ENCODE data around the gene HSPBP1. TPM values are rescaled to one million over a fixed set of nuclear protein-coding genes. Genes with fewer than 3 reads are reported as not detected.

Gene HSPBP1
- total and polyA plus RNA-seq, 2 of the 13 experiments (the other 11 are each of a cell fraction or from before 2014, with no cell fraction given), result 22.3 to 33.7 TPM

DNA sequence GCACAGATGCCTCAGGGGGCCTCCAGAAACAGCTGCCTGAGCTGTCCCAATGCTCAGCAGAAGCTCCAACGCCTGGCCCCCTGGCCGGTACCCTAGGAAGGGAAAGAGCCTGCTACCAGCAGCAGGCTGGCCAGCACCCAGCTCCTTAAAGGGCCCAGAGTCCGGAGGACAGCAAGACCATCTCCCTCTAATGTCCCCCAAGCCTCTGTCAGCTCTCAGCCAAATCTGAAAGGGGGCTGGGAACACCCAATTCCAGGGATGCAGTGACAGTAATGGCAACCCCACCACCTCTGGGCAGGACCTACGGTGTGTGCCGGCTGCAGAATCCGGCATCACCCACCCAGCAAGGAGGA lies 25.3 kb downstream of the HSPBP1 start (continued):
- TF ChIP-seq SKIL (CRISPR knock-in tag; IDR thresholded peaks at IDR 0.05; ENCODE audit: borderline replicate concordance), result no peak

DNA sequence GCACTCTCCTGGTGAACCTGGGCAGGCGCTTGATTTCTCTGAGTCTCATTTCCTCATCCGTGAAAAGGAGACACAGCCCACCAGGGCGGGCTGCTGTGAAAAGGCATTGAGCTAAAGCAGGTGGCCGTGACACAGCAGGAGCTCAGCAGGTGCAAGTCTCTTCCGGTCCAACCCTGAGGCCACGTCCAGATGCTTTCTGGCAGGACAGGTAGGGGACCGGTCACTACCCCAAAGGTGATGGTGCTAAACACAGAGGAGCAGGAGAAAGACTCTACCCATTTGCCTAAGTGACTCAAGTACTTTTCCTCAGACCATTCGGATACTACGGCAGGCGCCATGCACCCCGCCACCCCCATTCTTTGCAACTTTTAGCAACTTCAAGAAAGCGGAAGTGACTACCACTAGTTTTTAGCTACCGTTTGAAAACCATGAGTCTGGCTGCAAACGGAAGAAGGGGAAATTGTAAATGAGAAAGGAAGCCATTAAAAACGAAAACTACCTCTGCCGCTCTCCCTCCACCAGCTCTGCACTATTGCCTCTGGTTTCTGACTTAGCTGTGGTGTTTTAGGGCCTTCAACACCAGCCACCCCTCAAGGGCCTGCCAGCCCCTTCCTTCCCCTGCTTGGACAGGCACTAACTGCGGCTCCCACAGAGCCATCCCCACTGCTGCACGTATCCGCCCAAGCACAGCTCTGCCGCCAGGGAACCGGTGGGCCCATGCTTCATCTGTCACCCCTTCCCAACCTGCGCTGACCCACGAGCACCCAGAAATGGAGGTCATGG lies 25.9 kb downstream of the HSPBP1 start:
- ChIA-PET POLR2A (interaction anchor here (1.4 to 1.8 kb wide), 2 partner anchors 26 to 47 kb away, joined by 3 to 6 read pairs; partner anchors contain the start of gene HSPBP1), CTCF (ENCODE audit: low intra/inter-chr PET ratio, low total read pairs) (no interaction called here)
- peaks cover 11 to 36% of the 10 kb centered on the region in 2 experiments; a peak in 4 of 5 replicates for H3K36me3 ChIP-seq (replicated peaks in 1 of 2; ENCODE audit: control insufficient read depth in 1 of 2, insufficient read depth in 2 of 2, low read length in 2 of 2)
- H3K27me3 ChIP-seq (ENCODE audit: control insufficient read depth in 1 of 2, insufficient read depth in 2 of 2, low read length in 2 of 2), result no peaks in the 10 kb centered on the region; a peak in 1 of 5 replicates
- no peak for ATAC-seq
- intact Hi-C loops (cut with micrococcal nuclease; ENCODE audit: unreplicated experiment) (no loop called here), in situ Hi-C loops (cut with HindIII; ENCODE audit: extremely low pct_ligation_motif_present, low pct_unique_long_range_greater_than_20kb) (no loop called here)
- H3K9ac ChIP-seq (ENCODE audit: insufficient read depth, low read depth, low read length), result no peak overlapping the region
- peaks cover 89% of the 10 kb centered on the region for H3K79me2 ChIP-seq (ENCODE audit: insufficient read depth, low read length)
- TF ChIP-seq ZC3H13 (CRISPR knock-in tag; IDR thresholded peaks at IDR 0.05), result no peak
- TF ChIP-seq GLI4 (CRISPR knock-in tag; IDR thresholded peaks at IDR 0.05; ENCODE audit: borderline replicate concordance), result no peak
- TF ChIP-seq ZNF354B (CRISPR knock-in tag; IDR thresholded peaks at IDR 0.05), result no peak
- TF ChIP-seq NFYC (CRISPR knock-in tag; IDR thresholded peaks at IDR 0.05), result no peak
- TF ChIP-seq ZNF235 (CRISPR knock-in tag; IDR thresholded peaks at IDR 0.05; ENCODE audit: borderline replicate concordance), result no peak
- no peak for TF ChIP-seq NCOA5 (CRISPR knock-in tag; IDR thresholded peaks at IDR 0.05)
- TF ChIP-seq ZNF570 (CRISPR knock-in tag; IDR thresholded peaks at IDR 0.05; ENCODE audit: borderline replicate concordance), result no peak
- no peak for TF ChIP-seq KLF12 (CRISPR knock-in tag; IDR thresholded peaks at IDR 0.05; ENCODE audit: borderline replicate concordance)
- FAIRE-seq, result no peak
- H3K9me3 ChIP-seq (ENCODE audit: low read length), result no peaks in the 10 kb centered on the region
- H3K4me2 ChIP-seq (ENCODE audit: low read depth, low read length), result no peak overlapping the region
- no peak for DNase-seq (ENCODE audit: low spot score)
- H3K27ac ChIP-seq (ENCODE audit: extremely low read length, insufficient read depth, low read length), result no peak overlapping the region
- H3K4me3 ChIP-seq (replicated peaks in 1 of 3; ENCODE audit: insufficient read depth in 1 of 3, low read depth in 2 of 3, low read length in 3 of 3), result no peak overlapping the region
- peaks cover 61% of the 10 kb centered on the region for H4K20me1 ChIP-seq (ENCODE audit: insufficient read depth, low read length)
- WGBS (ENCODE audit: low lambda C conversion rate), result 96% methylated on average over 22 of the region's 23 CpGs
- H3K4me1 ChIP-seq (ENCODE audit: insufficient read depth, low read length), result peaks cover 66% of the 10 kb centered on the region
- no TSS peak for BruUV-seq (replicated peaks)
- H2AFZ ChIP-seq (ENCODE audit: low read length), result no peak overlapping the region

Data from HepG2 (cell line).